Natural killer cell treated with Interleukin-12 subunit alpha and Interleukin-12 subunit beta and Interleukin-15 and Interleukin-18, amount 100 ng/mL, for 72 hours (primary cell): ENCODE data around the gene GNPTG. TPM values are rescaled to one million over a fixed set of nuclear protein-coding genes. Genes with fewer than 3 reads are reported as not detected.
A peak's percentile ranks its signal among the peaks of the same experiment; 100 is the strongest.

Source experiments
- ATAC-seq, 2 donors: fragments of 150-1000 bp; cut with Tn5 transposase in 1 of 2; sonication (Bioruptor Pico), chemical (Tn5 transposase) in 1 of 2; 2 replicates each; pipeline ENCODE4 v1.10.0; 2021
- DNase-seq: peaks from one replicate; pipeline ENCODE4 v3.0.0; 2022; ENCODE audit warnings: low spot score
- H3K27ac Mint-ChIP-seq, 2 donors: 1 replicate in 1 of 2; 2 replicates in 1 of 2; pipeline ENCODE4 v1.8.0; 2022; ENCODE audit warnings: mixed read lengths in 2 of 2, mild to moderate bottlenecking in 1 of 2, moderate library complexity in 1 of 2
- H3K27me3 Mint-ChIP-seq, 2 donors: 1 replicate in 1 of 2; 2 replicates in 1 of 2; pipeline ENCODE4 v1.8.0; 2022; ENCODE audit warnings: mixed read lengths in 2 of 2
- H3K36me3 Mint-ChIP-seq: one replicate; pipeline ENCODE4 v1.8.0; 2022; ENCODE audit warnings: mixed read lengths
- H3K4me1 Mint-ChIP-seq, 2 donors: 1 replicate in 1 of 2; 2 replicates in 1 of 2; pipeline ENCODE4 v1.8.0; 2022; ENCODE audit warnings: low read depth in 2 of 2, mixed read lengths in 2 of 2, mild to moderate bottlenecking in 1 of 2
- H3K4me3 Mint-ChIP-seq: one replicate; pipeline ENCODE4 v1.8.0; 2022; ENCODE audit warnings: mixed read lengths
- H3K9me3 Mint-ChIP-seq: 2 replicates; pipeline ENCODE4 v1.8.0; 2022; ENCODE audit warnings: mixed read lengths
- total RNA-seq, 2 donors: library from RNA; stranded (reverse); gene quantifications; one replicate each; pipeline ENCODE4 v1.2.3, GENCODE V29; 2022

Gene GNPTG
- total RNA-seq, 2 donors from 2014 or later: 36.1 to 38.9 TPM

GRCh38 chr16:1371054-1371978 lies 19.6 kb downstream of the GNPTG start:
- Mint-ChIP-seq H3K4me1 (no peaks in the 10 kb centered on the region), H3K27ac (no peak overlapping the region), H3K9me3 (no peaks in the 10 kb centered on the region), H3K27me3 (no peaks in the 10 kb centered on the region), H3K36me3 (no peaks in the 10 kb centered on the region), H3K4me3 (no peak overlapping the region)
- ATAC-seq: no peak
- no peak for DNase-seq

GRCh38 chr16:1372292-1372950 lies 20.7 kb downstream of the GNPTG start:
- no peaks in the 10 kb centered on the region for H3K4me1 Mint-ChIP-seq
- H3K27ac Mint-ChIP-seq: no peak overlapping the region
- no peaks in the 10 kb centered on the region for H3K27me3 Mint-ChIP-seq
- no peak overlapping the region for H3K4me3 Mint-ChIP-seq
- no peaks in the 10 kb centered on the region for H3K36me3 Mint-ChIP-seq
- H3K9me3 Mint-ChIP-seq: no peaks in the 10 kb centered on the region
- DNase-seq: no peak
- no peak for ATAC-seq

GRCh38 chr16:1374418-1375297 lies 22.9 kb downstream of the GNPTG start:
- Mint-ChIP-seq H3K36me3 (no peaks in the 10 kb centered on the region), H3K9me3 (no peaks in the 10 kb centered on the region), H3K4me3 (no peak overlapping the region), H3K27ac (no peak overlapping the region), H3K4me1 (peaks cover 10 to 11% of the 10 kb centered on the region in 2 donors), H3K27me3 (no peaks in the 10 kb centered on the region)
- ATAC-seq (no peak), DNase-seq (no peak)

- ATAC-seq (no peak), DNase-seq (no peak)
- no peaks in the 10 kb centered on the region for H3K27me3 Mint-ChIP-seq
- H3K27ac Mint-ChIP-seq: no peak overlapping the region
- no peak overlapping the region for H3K4me3 Mint-ChIP-seq
- H3K9me3 Mint-ChIP-seq: no peaks in the 10 kb centered on the region
- peaks cover 13 to 15% of the 10 kb centered on the region in 2 donors for H3K4me1 Mint-ChIP-seq
- H3K36me3 Mint-ChIP-seq: no peaks in the 10 kb centered on the region
Observed at GRCh38 chr16:1375298-1375640, 23.5 kb downstream of the GNPTG start.

GRCh38 chr16:1375741-1376410 lies 24.1 kb downstream of the GNPTG start:
- ATAC-seq (no peak), DNase-seq (no peak)
- no peak overlapping the region for H3K27ac Mint-ChIP-seq
- peaks cover 13 to 17% of the 10 kb centered on the region in 2 donors for H3K4me1 Mint-ChIP-seq
- H3K36me3 Mint-ChIP-seq: no peaks in the 10 kb centered on the region
- no peak overlapping the region for H3K4me3 Mint-ChIP-seq
- no peaks in the 10 kb centered on the region for H3K9me3 Mint-ChIP-seq
- H3K27me3 Mint-ChIP-seq: no peaks in the 10 kb centered on the region

GRCh38 chr16:1377406-1378010 lies 25.8 kb downstream of the GNPTG start:
- Mint-ChIP-seq H3K36me3 (no peaks in the 10 kb centered on the region), H3K4me1 (peaks cover 20 to 26% of the 10 kb centered on the region in 2 donors), H3K9me3 (no peaks in the 10 kb centered on the region), H3K27ac (peak overlapping the region in 1 of 2 donors; percentile 89), H3K4me3 (peak overlapping the region; percentile 87), H3K27me3 (no peaks in the 10 kb centered on the region)
- no peak for ATAC-seq
- no peak for DNase-seq

GRCh38 chr16:1378087-1378803 lies 26.5 kb downstream of the GNPTG start:
- H3K27me3 Mint-ChIP-seq: no peaks in the 10 kb centered on the region
- H3K4me1 Mint-ChIP-seq: peaks cover 20 to 26% of the 10 kb centered on the region in 2 donors
- no peaks in the 10 kb centered on the region for H3K36me3 Mint-ChIP-seq
- peak overlapping the region; percentile 89 to 95 for H3K27ac Mint-ChIP-seq
- DNase-seq (no peak), ATAC-seq (no peak)
- peak overlapping the region; percentile 87 for H3K4me3 Mint-ChIP-seq
- H3K9me3 Mint-ChIP-seq: no peaks in the 10 kb centered on the region

- Mint-ChIP-seq H3K36me3 (no peaks in the 10 kb centered on the region), H3K27ac (peak overlapping the region; percentile 89 to 95), H3K4me1 (peaks cover 20 to 26% of the 10 kb centered on the region in 2 donors), H3K27me3 (no peaks in the 10 kb centered on the region), H3K4me3 (peak overlapping the region; percentile 87), H3K9me3 (no peaks in the 10 kb centered on the region)
- ATAC-seq (peak; percentile 85 to 88), DNase-seq (peak; percentile 92)
Observed at GRCh38 chr16:1378804-1379303, 27.1 kb downstream of the GNPTG start.

- ATAC-seq: peak; percentile 82 to 88
- Mint-ChIP-seq H3K27ac (peak overlapping the region; percentile 89 to 95), H3K36me3 (no peaks in the 10 kb centered on the region), H3K9me3 (no peaks in the 10 kb centered on the region), H3K27me3 (no peaks in the 10 kb centered on the region), H3K4me3 (peak overlapping the region; percentile 87), H3K4me1 (peaks cover 20 to 26% of the 10 kb centered on the region in 2 donors)
- peak; percentile 72 for DNase-seq
Observed at GRCh38 chr16:1379304-1380076, 27.8 kb downstream of the GNPTG start.

GRCh38 chr16:1380195-1380594 lies 28.5 kb downstream of the GNPTG start:
- no peaks in the 10 kb centered on the region for H3K9me3 Mint-ChIP-seq
- peaks cover 20 to 26% of the 10 kb centered on the region in 2 donors for H3K4me1 Mint-ChIP-seq
- H3K27me3 Mint-ChIP-seq: no peaks in the 10 kb centered on the region
- H3K27ac Mint-ChIP-seq: peak overlapping the region; percentile 49 to 62
- DNase-seq (no peak), ATAC-seq (no peak)
- H3K4me3 Mint-ChIP-seq: peak overlapping the region; percentile 82
- H3K36me3 Mint-ChIP-seq: no peaks in the 10 kb centered on the region

- peak overlapping the region in 1 of 2 donors; percentile 53 for H3K27ac Mint-ChIP-seq
- no peaks in the 10 kb centered on the region for H3K27me3 Mint-ChIP-seq
- peak overlapping the region; percentile 4 for H3K4me3 Mint-ChIP-seq
- H3K36me3 Mint-ChIP-seq: no peaks in the 10 kb centered on the region
- ATAC-seq: peak; percentile 26 to 33
- DNase-seq: no peak
- H3K9me3 Mint-ChIP-seq: no peaks in the 10 kb centered on the region
- peaks cover 20 to 26% of the 10 kb centered on the region in 2 donors for H3K4me1 Mint-ChIP-seq
Observed at GRCh38 chr16:1381612-1382406, 30.1 kb downstream of the GNPTG start.
